Fibroblast of skin of scalp (primary cell): ENCODE results near the gene SOX14. TPM values are rescaled to one million over a fixed set of nuclear protein-coding genes. Genes with fewer than 3 reads are reported as not detected.

ENCODE experiments used
- DNase-seq: peaks from one replicate; pipeline ENCODE4 v3.0.0-alpha.2; 2013
- polyA plus RNA-seq, 2 experiments: library from polyadenylated mRNA; unstranded; fragments of 120-200 nt; gene quantifications; one replicate each; pipeline ENCODE4 v1.2.1, GENCODE V29; 2013; ENCODE audit not compliant: insufficient read length in 2 of 2

The SOX14 gene
- not detected for polyA plus RNA-seq (2013, experiment 1 of 2; ENCODE audit: insufficient read length)
- not detected for polyA plus RNA-seq (2013, experiment 2 of 2; ENCODE audit: insufficient read length)

DNA sequence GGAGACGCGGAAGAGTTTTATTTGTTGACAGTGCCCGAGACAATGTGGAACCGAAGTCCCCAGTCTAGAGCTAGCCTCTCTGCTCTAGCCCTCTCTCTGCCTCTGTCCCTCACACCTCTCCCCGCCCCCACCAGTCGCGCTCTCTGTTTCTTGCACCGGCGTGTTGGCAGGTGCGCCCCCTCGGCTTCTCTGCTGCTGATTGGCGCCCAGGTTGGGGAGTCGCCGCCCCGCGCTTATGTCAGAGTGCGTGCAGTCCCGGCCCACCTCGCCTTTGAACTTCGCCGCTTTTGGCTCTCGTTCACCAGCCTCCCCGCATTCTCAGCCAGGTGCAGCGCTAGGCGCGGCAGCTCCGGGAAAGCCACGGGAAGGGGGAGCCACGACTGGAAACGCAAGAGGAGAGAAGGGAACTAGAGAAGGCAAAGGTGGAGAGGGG is at the start of gene SOX14:
Gene SOX14, plus strand, starts transcription at position 315 of the 433 bp plus-strand sequence. CDS start 470 bp downstream, outside the sequence.
- no peak for DNase-seq

- DNase-seq = no peak
Observed at GRCh38 chr3:137714551-137714950, 49.6 kb upstream of the SOX14 start.

DNA sequence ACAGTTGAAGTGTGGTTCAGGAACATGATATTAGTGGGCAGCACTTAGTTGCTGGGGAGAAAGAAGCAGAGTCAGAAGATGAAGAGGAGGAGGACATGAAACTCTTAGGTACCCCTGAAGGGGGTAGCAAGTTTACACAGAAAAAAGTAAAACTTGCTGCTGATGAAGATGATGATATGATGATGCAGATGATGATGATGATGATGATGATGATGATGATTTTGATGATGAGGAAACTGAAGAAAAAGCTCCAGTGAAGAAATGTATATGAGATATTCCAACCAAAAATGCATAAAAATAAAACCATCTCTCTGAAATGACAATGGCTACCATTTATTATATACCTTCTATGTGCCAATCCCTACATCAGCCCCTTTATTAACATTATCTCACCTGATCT is 39.9 kb upstream of the SOX14 start:
- DNase-seq = no peak

GRCh38 chr3:137737208-137737607 is 26.9 kb upstream of the SOX14 start:
- no peak for DNase-seq

DNA sequence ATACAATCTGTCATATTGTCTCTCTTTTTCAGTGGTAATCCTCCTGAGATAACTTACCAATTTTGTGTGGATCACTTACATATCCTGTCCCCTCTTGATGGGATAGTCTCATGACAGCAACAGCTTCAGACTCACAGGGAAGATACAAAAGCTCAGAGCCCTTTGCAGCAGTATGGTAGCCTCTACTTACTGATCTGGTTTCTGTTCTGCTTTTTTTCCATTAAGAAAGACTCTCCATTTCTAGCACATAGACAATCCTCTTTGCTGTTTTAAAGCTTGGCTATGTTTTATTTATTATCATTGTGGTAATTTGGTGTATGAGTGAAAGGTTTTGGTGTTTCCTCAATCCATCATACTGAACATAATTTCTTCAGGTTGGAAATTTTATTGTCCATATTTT is 25.4 kb upstream of the SOX14 start:
- no peak for DNase-seq

DNA sequence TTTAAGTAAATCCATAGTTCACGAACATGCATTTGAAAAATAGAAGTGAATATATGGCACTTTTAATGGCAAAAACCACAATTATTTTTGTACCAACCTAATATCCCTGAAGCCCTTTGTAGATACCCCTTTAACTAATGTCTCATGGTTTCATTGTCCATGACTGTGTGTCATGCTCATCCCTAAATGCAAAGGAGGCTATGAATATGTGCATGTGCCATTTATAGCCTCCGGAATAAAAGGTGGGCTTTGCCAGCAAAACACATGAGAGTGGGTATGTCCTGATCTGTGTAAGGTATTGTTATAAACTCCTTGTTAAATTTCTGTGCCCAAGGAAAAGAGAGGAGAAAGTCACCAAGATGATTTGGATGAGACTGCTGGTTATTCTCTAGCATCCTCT is 20.5 kb upstream of the SOX14 start:
- no peak for DNase-seq

GRCh38 chr3:137746808-137747207 is 17.3 kb upstream of the SOX14 start:
- DNase-seq = no peak

GRCh38 chr3:137759505-137759904 is 4.6 kb upstream of the SOX14 start:
- no peak for DNase-seq

DNA sequence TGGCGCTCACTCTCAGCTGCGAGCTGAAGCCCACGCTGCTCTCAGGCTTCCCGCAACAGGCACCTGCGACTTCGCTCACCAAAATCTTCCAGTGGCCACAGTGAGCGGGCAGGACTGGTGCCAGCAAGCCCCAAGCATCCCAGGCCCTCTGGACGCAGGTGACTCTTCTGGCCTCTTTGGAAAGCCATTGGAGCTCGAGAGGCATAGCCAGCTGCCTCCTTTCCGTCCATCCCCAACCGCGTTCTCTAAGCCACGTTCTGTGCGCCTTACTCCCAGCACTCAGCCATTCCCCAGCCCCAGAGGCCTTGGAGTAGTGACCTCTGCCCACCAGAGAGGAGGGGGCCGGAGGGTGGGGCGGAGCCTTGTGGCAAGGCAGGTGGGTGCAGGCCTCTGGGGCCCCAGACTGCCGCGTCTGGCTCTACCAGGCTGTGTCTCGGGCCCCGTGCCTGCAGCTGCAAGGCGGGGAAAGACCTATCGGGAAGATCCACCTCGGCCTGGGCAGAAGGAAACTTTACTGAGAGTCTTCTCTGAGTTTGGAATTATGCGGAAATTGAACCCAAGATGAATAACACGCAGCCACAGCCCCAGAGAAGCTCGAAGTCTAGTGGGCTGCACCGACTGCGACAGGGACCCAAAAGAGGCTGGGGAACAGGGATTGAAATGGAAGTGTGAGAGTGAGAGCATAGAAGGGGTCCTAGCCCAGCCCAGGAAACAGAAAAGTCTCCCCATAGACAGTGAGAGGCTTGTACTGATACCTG is 3.6 kb upstream of the SOX14 start:
- DNase-seq = no peak

- no peak for DNase-seq
Observed at GRCh38 chr3:137761099-137761562, 3.0 kb upstream of the SOX14 start.

GRCh38 chr3:137761563-137762503 is 2.3 kb upstream of the SOX14 start:
- DNase-seq = no peak

GRCh38 chr3:137762674-137763593 is 1.2 kb upstream of the SOX14 start:
- DNase-seq = no peak

DNA sequence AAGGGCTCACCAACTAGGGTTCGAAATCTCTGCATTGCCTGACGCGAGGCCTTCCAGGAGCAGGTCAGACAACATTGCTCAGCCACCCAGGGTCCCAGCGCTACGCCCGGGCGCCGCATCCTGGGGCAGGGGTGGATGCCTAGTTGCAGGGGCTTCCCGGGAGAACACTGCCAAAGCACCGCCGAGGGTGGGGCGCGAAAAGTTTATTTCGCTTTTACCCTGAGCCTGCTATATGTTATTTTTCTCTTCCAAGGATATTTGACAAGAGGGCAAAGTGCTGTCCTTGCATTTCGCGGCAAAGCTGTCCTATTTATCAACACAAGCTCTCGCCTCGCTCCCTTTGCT is 549 bp upstream of the SOX14 start:
- no peak for DNase-seq

- no peak for DNase-seq
Observed at GRCh38 chr3:137764563-137765309, 621 bp downstream of the SOX14 start.

GRCh38 chr3:137765310-137766033 is 1.4 kb downstream of the SOX14 start:
- DNase-seq = no peak

DNA sequence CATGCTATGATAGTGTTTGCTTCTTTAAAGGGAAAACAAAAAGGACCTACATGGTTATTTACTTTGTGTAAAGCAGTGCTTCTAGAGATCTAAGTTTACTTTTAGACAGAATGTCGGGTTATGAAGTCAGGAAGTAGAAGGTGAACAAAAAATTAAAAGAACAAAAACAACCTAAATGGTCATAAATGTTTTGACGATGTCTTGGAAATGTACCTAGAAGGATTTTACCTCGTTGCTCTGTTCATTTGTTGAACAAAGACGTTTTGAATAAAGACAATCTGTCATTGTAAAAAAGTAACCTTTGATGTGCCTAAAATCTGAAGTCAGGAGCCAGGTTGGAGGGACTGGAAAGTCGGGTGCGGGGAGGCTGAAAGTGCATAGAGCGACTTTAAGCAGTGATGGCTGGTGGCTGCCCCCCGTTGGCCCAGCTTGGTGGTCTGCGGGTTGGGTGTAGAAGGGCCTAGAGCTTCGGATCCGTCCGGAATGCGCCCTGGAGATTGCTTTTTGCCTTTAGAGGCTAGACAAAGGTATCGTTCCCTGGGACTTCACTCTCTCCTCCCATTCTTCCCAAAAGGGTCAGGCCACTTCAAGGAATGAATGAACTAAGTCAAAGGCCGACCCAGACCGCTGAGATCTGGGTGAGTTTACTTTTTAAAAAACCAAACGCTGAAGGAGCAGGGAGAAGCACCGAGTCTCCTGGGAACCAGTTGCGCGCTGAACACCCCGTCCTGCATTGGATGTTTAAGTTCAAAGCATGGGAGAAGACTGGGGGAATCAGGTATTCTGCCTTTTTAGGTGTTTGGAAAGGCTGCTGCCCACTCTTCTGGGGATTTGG is 2.1 kb downstream of the SOX14 start:
- DNase-seq = no peak

GRCh38 chr3:137766876-137767537 is 2.9 kb downstream of the SOX14 start:
- no peak for DNase-seq

DNA sequence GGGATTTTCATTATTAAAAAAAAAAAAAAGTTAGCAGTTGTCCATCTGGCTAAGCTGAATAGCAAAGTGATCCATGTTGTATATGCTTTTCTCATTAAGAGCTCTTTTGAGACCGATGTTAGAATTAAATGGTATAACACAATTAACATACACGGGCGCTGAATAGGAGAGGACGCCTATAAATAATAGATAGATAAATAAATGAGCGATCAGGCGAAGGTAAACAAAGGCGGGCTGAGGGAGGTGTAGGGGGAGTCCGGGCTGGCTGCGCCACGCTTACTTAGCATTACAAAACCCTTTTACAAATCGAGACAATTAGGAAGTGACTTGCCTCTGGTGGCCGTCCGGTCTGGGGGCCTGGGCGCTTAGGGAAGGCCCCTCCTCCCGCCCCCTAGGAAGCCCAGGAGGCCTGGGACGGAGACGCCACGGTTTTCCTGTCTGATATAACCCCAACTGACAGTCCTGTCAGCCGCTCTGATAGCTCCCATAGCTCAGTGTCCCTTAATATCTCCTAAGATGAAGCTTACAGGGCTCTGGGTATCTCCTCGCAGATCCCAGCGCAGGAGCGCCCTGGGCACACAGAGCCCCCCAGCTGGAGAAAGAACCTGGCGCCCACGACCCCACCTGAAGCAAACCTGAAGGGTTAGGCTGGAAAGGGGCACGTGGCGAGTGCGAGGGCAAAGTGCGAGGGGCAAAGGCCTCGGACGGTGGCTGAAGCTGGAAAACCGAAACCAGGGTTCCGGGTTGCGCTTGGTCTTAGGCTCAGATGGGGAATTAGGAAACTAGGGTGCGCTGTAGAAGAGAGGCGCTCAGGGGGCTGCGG is 3.6 kb downstream of the SOX14 start:
- no peak for DNase-seq
